T-cell (primary cell): ENCODE measurements around the gene TTC7B. TPM values are rescaled to one million over a fixed set of nuclear protein-coding genes. Genes with fewer than 3 reads are reported as not detected.

ENCODE experiments used
- ATAC-seq, 4 experiments: fragments of 200-7000 bp in 3 of 4; fragments of 150-1000 bp in 1 of 4; cut with Tn5 transposase; replicated peaks in 1 of 4; 1 replicate in 3 of 4; 2 replicates in 1 of 4; pipeline ENCODE4 v1.10.0; 2021; ENCODE audit warnings: moderate library complexity in 3 of 4, mild to moderate bottlenecking in 2 of 4, moderate number of reproducible peaks in 1 of 4
- CTCF ChIA-PET, 2 donors: fragments of 300-600 bp; sonication (Branson Sonifier 250); formaldehyde crosslinking; loops; one replicate each; lab custom pipeline; 2022; ENCODE audit warnings: antibody characterized with exemption in 2 of 2; lab: Charles Lee
- POLR2A ChIA-PET, 2 donors: fragments of 300-600 bp; sonication (Branson Sonifier 250); formaldehyde crosslinking; loops; one replicate each; lab custom pipeline; 2022; ENCODE audit warnings: antibody characterized with exemption in 2 of 2; lab: Charles Lee
- DNase-seq, 35 experiments: peaks; one replicate each; pipeline versions ENCODE4 v3.0.0 to v3.0.0-alpha.2; 2013 to 2023
- H3K27ac ChIP-seq: one replicate; pipeline ENCODE4 v1.5.1; 2013; ENCODE audit warnings: low read length
- H3K27me3 ChIP-seq, 2 experiments: replicated peaks in 1 of 2; 1 replicate in 1 of 2; 2 replicates in 1 of 2; pipeline versions ENCODE4 v1.6.1 to v1.7.0; 2013; ENCODE audit warnings: low read length in 1 of 2, mixed read lengths in 1 of 2; ENCODE audit not compliant: control insufficient read depth in 2 of 2, insufficient read depth in 2 of 2; ENCODE audit errors: extremely low read depth in 1 of 2
- H3K36me3 ChIP-seq, 2 donors: 1 replicate in 1 of 2; 2 replicates in 1 of 2; pipeline versions ENCODE4 v1.6.1 to v1.7.0; 2013; ENCODE audit warnings: low read length in 1 of 2; ENCODE audit not compliant: control insufficient read depth in 2 of 2, insufficient read depth in 1 of 2; ENCODE audit errors: extremely low read depth in 1 of 2
- H3K4me1 ChIP-seq, 2 experiments: 1 replicate in 1 of 2; 2 replicates in 1 of 2; pipeline versions ENCODE4 v1.6.1 to v1.7.0; 2013; ENCODE audit warnings: low read length in 2 of 2, mixed read lengths in 1 of 2; ENCODE audit not compliant: insufficient read depth in 2 of 2, control insufficient read depth in 1 of 2; ENCODE audit errors: extremely low read depth in 1 of 2
- H3K4me3 ChIP-seq, 2 donors: 1 replicate in 1 of 2; 2 replicates in 1 of 2; pipeline versions ENCODE4 v1.5.1 to v1.7.0; 2013; ENCODE audit warnings: mild to moderate bottlenecking in 2 of 2, low read length in 1 of 2, moderate library complexity in 1 of 2; ENCODE audit not compliant: control insufficient read depth in 1 of 2; ENCODE audit errors: extremely low read depth in 1 of 2
- H3K9me3 ChIP-seq: 2 replicates; pipeline ENCODE4 v1.7.0; 2013
- H3K27ac Mint-ChIP-seq, 2 donors: one replicate each; pipeline ENCODE4 v1.8.0; 2020 to 2021; ENCODE audit warnings: mild to moderate bottlenecking in 2 of 2, mixed read lengths in 2 of 2
- H3K27me3 Mint-ChIP-seq, 2 donors: one replicate each; pipeline ENCODE4 v1.8.0; 2021 to 2022; ENCODE audit warnings: mixed read lengths in 2 of 2
- H3K36me3 Mint-ChIP-seq: one replicate; pipeline ENCODE4 v1.8.0; 2021; ENCODE audit warnings: mixed read lengths
- H3K4me1 Mint-ChIP-seq, 3 donors: one replicate each; pipeline ENCODE4 v1.8.0; 2020 to 2022; ENCODE audit warnings: mixed read lengths in 3 of 3, mild to moderate bottlenecking in 1 of 3
- H3K4me3 Mint-ChIP-seq, 3 donors: one replicate each; pipeline ENCODE4 v1.8.0; 2020 to 2022; ENCODE audit warnings: mild to moderate bottlenecking in 3 of 3, mixed read lengths in 3 of 3, moderate library complexity in 3 of 3
- H3K9me3 Mint-ChIP-seq, 3 donors: one replicate each; pipeline ENCODE4 v1.8.0; 2020 to 2022; ENCODE audit warnings: mixed read lengths in 3 of 3
- WGBS: methylation state at CpG from one replicate; pipeline ENCODE4 v1.1.5; 2013; ENCODE audit warnings: missing lambda C conversion rate; ENCODE audit not compliant: insufficient coverage; 5-methylcytosine and 5-hydroxymethylcytosine counted together
- total RNA-seq, 35 experiments: library from RNA in 6 of 35; stranded (reverse) in 6 of 35; fragments of 120-200 nt in 1 of 35; gene quantifications; one replicate each; pipeline versions ENCODE4 v1.2.1 to v1.2.4 and lab custom pipeline; 2013 to 2026

TTC7B gene
- total RNA-seq, 5 donors from 2014 or later (not counting 1 experiment from before 2014, with no cell fraction given) = 1.5 to 2.6 (median 1.7) TPM

DNA sequence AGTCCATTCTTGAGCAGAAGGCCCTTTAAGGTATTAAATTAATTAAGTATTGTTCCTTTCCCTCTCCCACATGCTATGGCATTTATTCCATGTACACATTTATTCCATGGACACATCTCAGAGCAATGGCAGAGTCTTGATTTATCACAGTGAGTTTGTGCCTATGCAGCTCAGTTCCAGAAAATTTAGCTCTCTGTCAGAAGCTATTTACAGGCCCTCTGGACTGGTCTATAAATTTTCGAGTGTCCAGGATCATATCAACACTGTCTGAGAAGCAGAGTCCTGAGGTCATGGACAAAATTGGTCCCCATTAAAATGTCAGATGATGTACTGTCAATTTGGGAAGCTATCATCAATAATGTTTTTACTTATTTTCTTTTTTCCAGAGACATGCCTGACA is 65.5 kb downstream of the TTC7B start:
- CTCF ChIA-PET = no interaction called here
- ATAC-seq = no peak

GRCh38 chr14:90750191-90750590 is 66.0 kb downstream of the TTC7B start:
- POLR2A ChIA-PET = no interaction called here
- H3K4me3 ChIP-seq = no peak overlapping the region
- no peaks in the 10 kb centered on the region for H3K36me3 ChIP-seq
- H3K27ac Mint-ChIP-seq = no peak overlapping the region
- H3K27ac ChIP-seq = no peak overlapping the region
- peaks cover 4% of the 10 kb centered on the region in 2 donors for H3K27me3 Mint-ChIP-seq
- H3K27me3 ChIP-seq = no peaks in the 10 kb centered on the region
- CTCF ChIA-PET = no interaction called here
- ATAC-seq = no peak
- no peak overlapping the region for H3K4me3 Mint-ChIP-seq
- H3K36me3 Mint-ChIP-seq = no peaks in the 10 kb centered on the region
- DNase-seq = no peak
- H3K9me3 Mint-ChIP-seq = peaks cover 6 to 18% (median 7%) of the 10 kb centered on the region in 3 donors
- no peaks in the 10 kb centered on the region for H3K4me1 ChIP-seq
- H3K4me1 Mint-ChIP-seq = no peaks in the 10 kb centered on the region
- peaks cover 3% of the 10 kb centered on the region for H3K9me3 ChIP-seq

More for the DNA sequence above, 65.5 kb downstream of the TTC7B start:
- H3K27ac ChIP-seq = no peak overlapping the region
- peaks cover 3% of the 10 kb centered on the region for H3K9me3 ChIP-seq
- POLR2A ChIA-PET = interaction anchor here in 1 of 2 donors (0.5 kb wide), 1 partner anchor 383 kb away, joined by 3 read pairs; no protein-coding TSS in a partner anchor
- peaks cover 6 to 18% (median 7%) of the 10 kb centered on the region in 3 donors for H3K9me3 Mint-ChIP-seq
- no peaks in the 10 kb centered on the region for H3K4me1 ChIP-seq
- no peaks in the 10 kb centered on the region for H3K4me1 Mint-ChIP-seq
- no peak overlapping the region for H3K4me3 ChIP-seq
- no peaks in the 10 kb centered on the region for H3K36me3 ChIP-seq
- DNase-seq = no peak
- H3K36me3 Mint-ChIP-seq = no peaks in the 10 kb centered on the region
- WGBS = no CpG with 5 or more reads among the region's 1 CpG
- H3K4me3 Mint-ChIP-seq = no peak overlapping the region
- no peak overlapping the region for H3K27ac Mint-ChIP-seq
- peaks cover 4% of the 10 kb centered on the region in 2 donors for H3K27me3 Mint-ChIP-seq
- H3K27me3 ChIP-seq = no peaks in the 10 kb centered on the region

DNA sequence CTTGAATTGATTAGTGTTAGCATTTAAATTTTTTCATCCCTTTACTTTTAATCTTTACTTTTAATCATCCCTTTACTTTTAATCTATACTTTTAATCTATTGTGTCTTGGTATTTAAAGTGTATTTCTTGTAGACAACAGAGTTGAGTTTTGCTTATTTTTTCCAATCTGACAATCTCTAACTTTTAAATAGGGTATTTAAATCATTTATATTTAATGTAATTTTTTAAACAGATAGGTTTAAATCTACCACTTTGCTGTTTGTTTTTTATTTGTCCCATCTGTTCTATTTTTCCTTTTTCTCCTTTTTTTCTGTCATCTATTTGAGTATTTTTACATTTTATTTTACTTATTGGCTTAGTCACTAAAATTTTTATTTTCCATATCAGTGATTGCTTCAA is 68.3 kb downstream of the TTC7B start:
- DNase-seq (no peak), ATAC-seq (no peak)
- ChIA-PET CTCF (no interaction called here), POLR2A (no interaction called here)
- Histone ChIP-seq H3K9me3 (peaks cover 3% of the 10 kb centered on the region), H3K27ac (no peak overlapping the region), H3K36me3 (no peaks in the 10 kb centered on the region), H3K27me3 (no peaks in the 10 kb centered on the region), H3K4me3 (no peak overlapping the region), H3K4me1 (no peaks in the 10 kb centered on the region)
- Mint-ChIP-seq H3K36me3 (no peaks in the 10 kb centered on the region), H3K27me3 (peaks cover 4% of the 10 kb centered on the region in 2 donors), H3K4me3 (no peak overlapping the region), H3K4me1 (no peaks in the 10 kb centered on the region), H3K9me3 (peaks cover 6 to 18% (median 7%) of the 10 kb centered on the region in 3 donors), H3K27ac (no peak overlapping the region)

DNA sequence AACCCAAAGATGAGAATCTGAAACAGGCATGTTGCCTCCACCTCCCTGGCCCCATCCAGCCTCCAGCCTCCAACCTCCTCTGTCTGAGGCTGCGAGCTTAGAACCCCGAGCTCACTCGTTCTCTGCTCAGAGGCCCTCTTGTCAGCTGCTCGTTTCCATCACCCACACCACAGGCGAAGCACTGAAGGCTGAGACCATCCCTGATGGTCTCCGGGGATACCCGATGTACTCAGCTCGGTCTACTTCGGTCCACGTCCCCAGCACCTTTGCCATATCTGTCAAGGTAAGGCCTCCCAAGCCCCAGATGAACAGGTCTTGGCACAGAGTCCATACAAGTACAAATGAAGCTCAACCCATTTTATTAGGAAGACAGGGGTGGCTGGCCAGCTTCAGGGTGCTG is 72.4 kb downstream of the TTC7B start:
- CTCF ChIA-PET = interaction anchor here in 1 of 2 donors (1.0 kb wide), 1 partner anchor 15 kb away, joined by 3 read pairs; no protein-coding TSS in a partner anchor
- Histone ChIP-seq H3K4me1 (no peaks in the 10 kb centered on the region), H3K4me3 (no peak overlapping the region), H3K27me3 (no peaks in the 10 kb centered on the region), H3K36me3 (no peaks in the 10 kb centered on the region), H3K27ac (no peak overlapping the region), H3K9me3 (peaks cover 2% of the 10 kb centered on the region)
- POLR2A ChIA-PET = no interaction called here
- Mint-ChIP-seq H3K36me3 (no peaks in the 10 kb centered on the region), H3K4me1 (no peaks in the 10 kb centered on the region), H3K9me3 (peaks cover 0 to 9% (median 0%) of the 10 kb centered on the region in 3 donors), H3K27me3 (peaks cover 0 to 2% of the 10 kb centered on the region in 2 donors), H3K4me3 (no peak overlapping the region), H3K27ac (no peak overlapping the region)
- WGBS = 74% methylated on average over 10 of the region's 10 CpGs
- ATAC-seq = no peak
- no peak for DNase-seq

- no peak for ATAC-seq
- Histone ChIP-seq H3K4me1 (no peaks in the 10 kb centered on the region), H3K27ac (no peak overlapping the region), H3K4me3 (no peak overlapping the region), H3K36me3 (no peaks in the 10 kb centered on the region), H3K9me3 (peaks cover 2% of the 10 kb centered on the region), H3K27me3 (no peaks in the 10 kb centered on the region)
- no CpG with 5 or more reads among the region's 3 CpGs for WGBS
- Mint-ChIP-seq H3K4me3 (no peak overlapping the region), H3K4me1 (no peaks in the 10 kb centered on the region), H3K27me3 (peaks cover 0 to 2% of the 10 kb centered on the region in 2 donors), H3K9me3 (peaks cover 0 to 5% (median 0%) of the 10 kb centered on the region in 3 donors), H3K36me3 (no peaks in the 10 kb centered on the region), H3K27ac (no peak overlapping the region)
- POLR2A ChIA-PET = no interaction called here
- CTCF ChIA-PET = no interaction called here
- no peak for DNase-seq
Measured at GRCh38 chr14:90743425-90743824, 72.8 kb downstream of the TTC7B start.

DNA sequence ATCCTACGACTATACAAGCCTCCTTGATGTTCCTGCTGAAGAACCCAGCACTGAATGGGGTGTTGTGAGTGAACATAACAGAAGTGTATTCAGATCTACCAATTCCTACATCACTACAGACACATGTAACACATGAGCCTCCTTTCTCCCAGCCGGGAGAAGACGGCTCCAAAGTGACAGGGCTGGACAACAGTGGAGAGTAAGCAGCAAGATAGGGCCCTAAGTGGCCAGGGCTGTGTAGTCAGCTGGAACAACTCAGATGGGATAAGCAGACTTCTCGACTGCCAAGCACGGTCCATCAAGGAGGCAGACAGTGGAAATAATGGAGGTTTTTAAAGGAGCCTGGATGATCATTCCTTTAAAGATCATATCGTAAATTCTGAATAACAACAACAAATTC is 73.5 kb downstream of the TTC7B start:
- Mint-ChIP-seq H3K4me3 (no peak overlapping the region), H3K4me1 (no peaks in the 10 kb centered on the region), H3K9me3 (peaks cover 0 to under 1% (median 0%) of the 10 kb centered on the region in 3 donors), H3K27me3 (peaks cover 0 to 2% of the 10 kb centered on the region in 2 donors), H3K27ac (no peak overlapping the region), H3K36me3 (no peaks in the 10 kb centered on the region)
- DNase-seq (no peak), ATAC-seq (no peak)
- Histone ChIP-seq H3K36me3 (no peaks in the 10 kb centered on the region), H3K27me3 (no peaks in the 10 kb centered on the region), H3K9me3 (peaks cover 2% of the 10 kb centered on the region), H3K4me1 (no peaks in the 10 kb centered on the region), H3K27ac (no peak overlapping the region), H3K4me3 (no peak overlapping the region)
- WGBS = 86% methylated on average over 1 of the region's 6 CpGs
- ChIA-PET CTCF (no interaction called here), POLR2A (no interaction called here)

GRCh38 chr14:90742252-90742651 is 74.0 kb downstream of the TTC7B start:
- CTCF ChIA-PET = no interaction called here
- Histone ChIP-seq H3K27me3 (no peaks in the 10 kb centered on the region), H3K4me3 (no peak overlapping the region), H3K27ac (no peak overlapping the region), H3K9me3 (no peaks in the 10 kb centered on the region), H3K4me1 (no peaks in the 10 kb centered on the region), H3K36me3 (no peaks in the 10 kb centered on the region)
- Mint-ChIP-seq H3K9me3 (no peaks in the 10 kb centered on the region), H3K4me1 (no peaks in the 10 kb centered on the region), H3K27me3 (peaks cover 0 to 2% of the 10 kb centered on the region in 2 donors), H3K27ac (no peak overlapping the region), H3K4me3 (no peak overlapping the region), H3K36me3 (no peaks in the 10 kb centered on the region)
- POLR2A ChIA-PET = interaction anchor here in 1 of 2 donors (0.6 kb wide), 1 partner anchor 477 kb away, joined by 8 read pairs; no protein-coding TSS in a partner anchor
- DNase-seq = no peak
- WGBS = no CpG with 5 or more reads among the region's 2 CpGs
- ATAC-seq = no peak
